ENCODE results near the gene OR13C8.

GRCh38 chr9:104608336-104608735 is 39.4 kb downstream of the OR13C8 start:
- TF ChIP-seq POLR2A (IDR thresholded peaks at IDR 0.05) (no peak), CTCF (IDR thresholded peaks at IDR 0.05) (no peak)

Measured in uterus (tissue), 2 donors.